SK-N-SH treated with all-trans-retinoic acid at 6 μM for 48 hours (cell line): Measurements from ENCODE around the gene ACLY.

Experiments
- ATAC-seq: fragments of 200-7000 bp; cut with Tn5 transposase; 3 replicates; pipeline ENCODE4 v1.9.1; 2020; ENCODE audit warnings: mild to moderate bottlenecking, moderate library complexity
- ARNTL ChIP-seq: fragments of 450-650 bp; formaldehyde crosslinking; IDR thresholded peaks from 2 replicates; pipeline ENCODE4 v1.5.0; 2020; ENCODE audit warnings: low read depth, mild to moderate bottlenecking, moderate library complexity, borderline replicate concordance
- BACH2 ChIP-seq: fragments of 250-450 bp; sonication (Bioruptor Pico); IDR thresholded peaks from 2 replicates; pipeline ENCODE4 v1.9.0; 2021; ENCODE audit warnings: mild to moderate bottlenecking, borderline replicate concordance
- ESRRG ChIP-seq: fragments of 250-450 bp; sonication (Bioruptor Pico); IDR thresholded peaks from 2 replicates; pipeline ENCODE4 v1.6.1; 2021; ENCODE audit warnings: mild to moderate bottlenecking
- GLIS3 ChIP-seq: fragments of 250-450 bp; sonication (Bioruptor Pico); IDR thresholded peaks from 2 replicates; pipeline ENCODE4 v1.5.0; 2020; ENCODE audit warnings: mild to moderate bottlenecking, moderate library complexity
- ISL1 ChIP-seq: fragments of 250-450 bp; sonication (Bioruptor Pico); IDR thresholded peaks from 2 replicates; pipeline ENCODE4 v2.1.2; 2022; ENCODE audit warnings: mild to moderate bottlenecking, moderate library complexity
- OSR1 ChIP-seq: fragments of 250-450 bp; sonication (Bioruptor Pico); IDR thresholded peaks from 2 replicates; pipeline ENCODE4 v1.8.0; 2022; ENCODE audit warnings: moderate library complexity, mild to moderate bottlenecking, inconsistent platforms
- PPARA ChIP-seq: fragments of 250-450 bp; sonication (Bioruptor Pico); IDR thresholded peaks from 2 replicates; pipeline ENCODE4 v1.5.0; 2020; ENCODE audit warnings: mild to moderate bottlenecking, borderline replicate concordance
- RARB ChIP-seq: fragments of 250-450 bp; sonication (Bioruptor Pico); IDR thresholded peaks from 2 replicates; pipeline ENCODE4 v1.8.0; 2021; ENCODE audit warnings: mild to moderate bottlenecking, moderate library complexity
- SNAI2 ChIP-seq: fragments of 250-450 bp; sonication (Bioruptor Pico); IDR thresholded peaks from 2 replicates; pipeline ENCODE4 v1.5.0; 2020; ENCODE audit warnings: mild to moderate bottlenecking, moderate library complexity
- TCF4 ChIP-seq: fragments of 250-450 bp; sonication (Bioruptor Pico); IDR thresholded peaks from 2 replicates; pipeline ENCODE4 v1.8.0; 2021; ENCODE audit warnings: mild to moderate bottlenecking, moderate library complexity, borderline replicate concordance
- TOX ChIP-seq: fragments of 250-450 bp; sonication (Bioruptor Pico); IDR thresholded peaks from 2 replicates; pipeline ENCODE4 v1.8.0; 2021; ENCODE audit warnings: mild to moderate bottlenecking, moderate library complexity, borderline replicate concordance
- ZC3H10 ChIP-seq: fragments of 250-450 bp; sonication (Bioruptor Pico); IDR thresholded peaks from 2 replicates; pipeline ENCODE4 v1.5.1; 2021; ENCODE audit warnings: mild to moderate bottlenecking, moderate library complexity
- ZFP3 ChIP-seq: fragments of 250-450 bp; sonication (Bioruptor Pico); IDR thresholded peaks from 2 replicates; pipeline ENCODE4 v1.5.0; 2020; ENCODE audit warnings: mild to moderate bottlenecking, moderate library complexity
- ZFP30 ChIP-seq: fragments of 450-650 bp; formaldehyde crosslinking; IDR thresholded peaks from 2 replicates; pipeline ENCODE4 v1.5.0; 2022; ENCODE audit warnings: mild to moderate bottlenecking, moderate library complexity
- ZNF565 ChIP-seq: fragments of 450-650 bp; formaldehyde crosslinking; conservative IDR thresholded peaks from 2 replicates; pipeline ENCODE4 v1.5.0; 2020; ENCODE audit warnings: low read depth, mild to moderate bottlenecking, moderate library complexity
- ZNF70 ChIP-seq: fragments of 450-650 bp; formaldehyde crosslinking; IDR thresholded peaks from 2 replicates; pipeline ENCODE4 v1.5.0; 2020; ENCODE audit warnings: mild to moderate bottlenecking, moderate library complexity
- ZNF8 ChIP-seq: fragments of 450-650 bp; formaldehyde crosslinking; IDR thresholded peaks from 2 replicates; pipeline ENCODE4 v1.5.0; 2020; ENCODE audit warnings: mild to moderate bottlenecking, moderate library complexity
- TF ChIP-seq, protein P1 (sequence below): fragments of 250-450 bp; sonication (Bioruptor Pico); IDR thresholded peaks from 2 replicates; pipeline ENCODE4 v1.5.1; 2021; ENCODE audit warnings: mild to moderate bottlenecking, moderate library complexity
- TF ChIP-seq, protein P2 (sequence below): fragments of 250-450 bp; sonication (Bioruptor Pico); IDR thresholded peaks from 2 replicates; pipeline ENCODE4 v1.5.1; 2020; ENCODE audit warnings: low read depth, mild to moderate bottlenecking, moderate library complexity
- TF ChIP-seq, protein P3 (sequence below): fragments of 250-450 bp; sonication (Bioruptor Pico); IDR thresholded peaks from 2 replicates; pipeline ENCODE4 v1.8.0; 2021; ENCODE audit warnings: low read depth, mild to moderate bottlenecking, moderate library complexity, borderline replicate concordance
- TF ChIP-seq, protein P4 (sequence below): fragments of 250-450 bp; sonication (Bioruptor Pico); IDR thresholded peaks from 2 replicates; pipeline ENCODE4 v1.8.0; 2020; ENCODE audit warnings: mild to moderate bottlenecking, moderate library complexity, borderline replicate concordance
- TF ChIP-seq, protein P5 (sequence below): fragments of 250-450 bp; sonication (Bioruptor Pico); IDR thresholded peaks from 2 replicates; pipeline ENCODE4 v1.5.0; 2020; ENCODE audit warnings: mild to moderate bottlenecking, moderate library complexity

ACLY gene

DNA sequence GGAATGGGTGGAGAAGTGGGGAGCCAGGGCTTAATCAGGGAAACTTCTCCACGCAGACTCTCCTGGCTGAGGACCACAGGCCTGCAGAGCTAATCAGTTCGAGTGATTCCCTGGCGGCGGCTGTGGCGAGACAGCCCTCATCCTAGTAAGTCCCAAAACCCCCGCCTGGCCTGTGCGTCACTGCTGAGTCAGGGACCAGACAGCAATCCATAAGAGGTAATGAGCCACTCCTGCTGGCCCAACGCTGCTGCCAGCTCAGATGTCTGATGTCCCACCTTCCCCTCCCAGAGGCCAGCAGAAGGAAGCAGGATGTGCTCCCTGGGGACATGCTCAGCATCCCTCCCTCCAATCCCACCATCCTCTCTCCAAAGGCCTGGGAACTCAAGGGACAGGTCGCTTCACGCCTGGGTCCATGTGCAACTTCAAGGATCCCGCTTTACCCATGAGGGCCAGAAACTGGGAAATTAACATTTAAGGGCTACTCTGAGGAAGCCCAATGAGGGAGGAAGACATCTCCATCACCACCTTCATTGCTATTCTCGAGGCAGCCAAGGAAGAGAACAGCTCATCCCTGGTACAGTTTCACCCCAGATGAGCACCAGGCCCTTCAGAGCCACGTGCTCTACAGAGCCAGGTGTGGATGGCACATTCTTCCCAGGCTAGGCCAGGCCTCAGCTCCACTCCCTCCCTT lies 7.9 kb downstream of the ACLY start:
- peak; percentile 76 for ATAC-seq
- no peak for TF ChIP-seq SNAI2 (CRISPR knock-in tag)
- no peak for TF ChIP-seq ZC3H10 (CRISPR knock-in tag)
- TF ChIP-seq TOX (CRISPR knock-in tag), result no peak
- TF ChIP-seq GLIS3 (CRISPR knock-in tag), result no peak
- TF ChIP-seq ESRRG (CRISPR knock-in tag), result no peak
- no peak for TF ChIP-seq ZNF70
- TF ChIP-seq, protein P1, sequence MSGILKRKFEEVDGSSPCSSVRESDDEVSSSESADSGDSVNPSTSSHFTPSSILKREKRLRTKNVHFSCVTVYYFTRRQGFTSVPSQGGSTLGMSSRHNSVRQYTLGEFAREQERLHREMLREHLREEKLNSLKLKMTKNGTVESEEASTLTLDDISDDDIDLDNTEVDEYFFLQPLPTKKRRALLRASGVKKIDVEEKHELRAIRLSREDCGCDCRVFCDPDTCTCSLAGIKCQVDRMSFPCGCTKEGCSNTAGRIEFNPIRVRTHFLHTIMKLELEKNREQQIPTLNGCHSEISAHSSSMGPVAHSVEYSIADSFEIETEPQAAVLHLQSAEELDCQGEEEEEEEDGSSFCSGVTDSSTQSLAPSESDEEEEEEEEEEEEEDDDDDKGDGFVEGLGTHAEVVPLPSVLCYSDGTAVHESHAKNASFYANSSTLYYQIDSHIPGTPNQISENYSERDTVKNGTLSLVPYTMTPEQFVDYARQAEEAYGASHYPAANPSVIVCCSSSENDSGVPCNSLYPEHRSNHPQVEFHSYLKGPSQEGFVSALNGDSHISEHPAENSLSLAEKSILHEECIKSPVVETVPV (CRISPR knock-in tag), result no peak
- no peak for TF ChIP-seq RARB (CRISPR knock-in tag)
- TF ChIP-seq PPARA (CRISPR knock-in tag), result no peak
- TF ChIP-seq, protein P2, sequence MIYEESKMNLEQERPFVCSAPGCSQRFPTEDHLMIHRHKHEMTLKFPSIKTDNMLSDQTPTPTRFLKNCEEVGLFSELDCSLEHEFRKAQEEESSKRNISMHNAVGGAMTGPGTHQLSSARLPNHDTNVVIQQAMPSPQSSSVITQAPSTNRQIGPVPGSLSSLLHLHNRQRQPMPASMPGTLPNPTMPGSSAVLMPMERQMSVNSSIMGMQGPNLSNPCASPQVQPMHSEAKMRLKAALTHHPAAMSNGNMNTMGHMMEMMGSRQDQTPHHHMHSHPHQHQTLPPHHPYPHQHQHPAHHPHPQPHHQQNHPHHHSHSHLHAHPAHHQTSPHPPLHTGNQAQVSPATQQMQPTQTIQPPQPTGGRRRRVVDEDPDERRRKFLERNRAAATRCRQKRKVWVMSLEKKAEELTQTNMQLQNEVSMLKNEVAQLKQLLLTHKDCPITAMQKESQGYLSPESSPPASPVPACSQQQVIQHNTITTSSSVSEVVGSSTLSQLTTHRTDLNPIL (CRISPR knock-in tag), result no peak
- no peak for TF ChIP-seq OSR1
- no peak for TF ChIP-seq ZNF8 (CRISPR knock-in tag)
- TF ChIP-seq, protein P3, sequence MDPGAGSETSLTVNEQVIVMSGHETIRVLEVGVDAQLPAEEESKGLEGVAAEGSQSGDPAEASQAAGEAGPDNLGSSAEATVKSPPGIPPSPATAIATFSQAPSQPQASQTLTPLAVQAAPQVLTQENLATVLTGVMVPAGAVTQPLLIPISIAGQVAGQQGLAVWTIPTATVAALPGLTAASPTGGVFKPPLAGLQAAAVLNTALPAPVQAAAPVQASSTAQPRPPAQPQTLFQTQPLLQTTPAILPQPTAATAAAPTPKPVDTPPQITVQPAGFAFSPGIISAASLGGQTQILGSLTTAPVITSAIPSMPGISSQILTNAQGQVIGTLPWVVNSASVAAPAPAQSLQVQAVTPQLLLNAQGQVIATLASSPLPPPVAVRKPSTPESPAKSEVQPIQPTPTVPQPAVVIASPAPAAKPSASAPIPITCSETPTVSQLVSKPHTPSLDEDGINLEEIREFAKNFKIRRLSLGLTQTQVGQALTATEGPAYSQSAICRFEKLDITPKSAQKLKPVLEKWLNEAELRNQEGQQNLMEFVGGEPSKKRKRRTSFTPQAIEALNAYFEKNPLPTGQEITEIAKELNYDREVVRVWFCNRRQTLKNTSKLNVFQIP, result no peak
- no peak for TF ChIP-seq BACH2 (CRISPR knock-in tag)
- no peak for TF ChIP-seq ISL1 (CRISPR knock-in tag)
- no peak for TF ChIP-seq ZNF565 (CRISPR knock-in tag)

DNA sequence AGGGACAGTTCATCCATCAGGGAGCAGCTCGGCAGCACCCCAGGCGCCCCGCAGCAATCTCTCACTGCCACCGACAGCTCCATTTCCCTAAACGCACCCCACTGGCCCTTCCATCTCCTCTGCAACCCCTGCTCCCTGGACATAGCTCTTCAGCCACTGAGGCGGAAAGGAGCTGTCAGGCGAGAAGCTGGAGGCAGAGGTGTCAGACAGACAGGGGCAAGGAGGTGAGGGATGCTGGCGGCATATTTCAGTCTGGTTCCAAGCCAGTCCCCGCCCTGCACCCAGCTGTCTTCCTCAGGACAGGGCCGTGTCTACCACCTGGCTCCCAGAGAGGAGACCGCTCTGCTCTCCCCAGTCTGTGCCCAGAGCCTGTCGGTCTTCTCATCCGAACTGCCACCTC lies 9.7 kb downstream of the ACLY start:
- TF ChIP-seq PPARA (CRISPR knock-in tag) (no peak), BACH2 (CRISPR knock-in tag) (no peak), ARNTL (CRISPR knock-in tag) (no peak), TOX (CRISPR knock-in tag) (no peak), ZNF8 (CRISPR knock-in tag) (no peak), ZFP3 (CRISPR knock-in tag) (no peak), ZC3H10 (CRISPR knock-in tag) (no peak), ZFP30 (CRISPR knock-in tag) (no peak), OSR1 (no peak), ESRRG (CRISPR knock-in tag) (no peak), SNAI2 (CRISPR knock-in tag) (no peak), TCF4 (no peak), RARB (CRISPR knock-in tag) (no peak), ZNF70 (no peak), ZNF565 (CRISPR knock-in tag) (no peak)
- TF ChIP-seq, protein P4, sequence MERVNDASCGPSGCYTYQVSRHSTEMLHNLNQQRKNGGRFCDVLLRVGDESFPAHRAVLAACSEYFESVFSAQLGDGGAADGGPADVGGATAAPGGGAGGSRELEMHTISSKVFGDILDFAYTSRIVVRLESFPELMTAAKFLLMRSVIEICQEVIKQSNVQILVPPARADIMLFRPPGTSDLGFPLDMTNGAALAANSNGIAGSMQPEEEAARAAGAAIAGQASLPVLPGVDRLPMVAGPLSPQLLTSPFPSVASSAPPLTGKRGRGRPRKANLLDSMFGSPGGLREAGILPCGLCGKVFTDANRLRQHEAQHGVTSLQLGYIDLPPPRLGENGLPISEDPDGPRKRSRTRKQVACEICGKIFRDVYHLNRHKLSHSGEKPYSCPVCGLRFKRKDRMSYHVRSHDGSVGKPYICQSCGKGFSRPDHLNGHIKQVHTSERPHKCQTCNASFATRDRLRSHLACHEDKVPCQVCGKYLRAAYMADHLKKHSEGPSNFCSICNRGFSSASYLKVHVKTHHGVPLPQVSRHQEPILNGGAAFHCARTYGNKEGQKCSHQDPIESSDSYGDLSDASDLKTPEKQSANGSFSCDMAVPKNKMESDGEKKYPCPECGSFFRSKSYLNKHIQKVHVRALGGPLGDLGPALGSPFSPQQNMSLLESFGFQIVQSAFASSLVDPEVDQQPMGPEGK (CRISPR knock-in tag), result no peak
- TF ChIP-seq, protein P3, result no peak
- TF ChIP-seq, protein P5, sequence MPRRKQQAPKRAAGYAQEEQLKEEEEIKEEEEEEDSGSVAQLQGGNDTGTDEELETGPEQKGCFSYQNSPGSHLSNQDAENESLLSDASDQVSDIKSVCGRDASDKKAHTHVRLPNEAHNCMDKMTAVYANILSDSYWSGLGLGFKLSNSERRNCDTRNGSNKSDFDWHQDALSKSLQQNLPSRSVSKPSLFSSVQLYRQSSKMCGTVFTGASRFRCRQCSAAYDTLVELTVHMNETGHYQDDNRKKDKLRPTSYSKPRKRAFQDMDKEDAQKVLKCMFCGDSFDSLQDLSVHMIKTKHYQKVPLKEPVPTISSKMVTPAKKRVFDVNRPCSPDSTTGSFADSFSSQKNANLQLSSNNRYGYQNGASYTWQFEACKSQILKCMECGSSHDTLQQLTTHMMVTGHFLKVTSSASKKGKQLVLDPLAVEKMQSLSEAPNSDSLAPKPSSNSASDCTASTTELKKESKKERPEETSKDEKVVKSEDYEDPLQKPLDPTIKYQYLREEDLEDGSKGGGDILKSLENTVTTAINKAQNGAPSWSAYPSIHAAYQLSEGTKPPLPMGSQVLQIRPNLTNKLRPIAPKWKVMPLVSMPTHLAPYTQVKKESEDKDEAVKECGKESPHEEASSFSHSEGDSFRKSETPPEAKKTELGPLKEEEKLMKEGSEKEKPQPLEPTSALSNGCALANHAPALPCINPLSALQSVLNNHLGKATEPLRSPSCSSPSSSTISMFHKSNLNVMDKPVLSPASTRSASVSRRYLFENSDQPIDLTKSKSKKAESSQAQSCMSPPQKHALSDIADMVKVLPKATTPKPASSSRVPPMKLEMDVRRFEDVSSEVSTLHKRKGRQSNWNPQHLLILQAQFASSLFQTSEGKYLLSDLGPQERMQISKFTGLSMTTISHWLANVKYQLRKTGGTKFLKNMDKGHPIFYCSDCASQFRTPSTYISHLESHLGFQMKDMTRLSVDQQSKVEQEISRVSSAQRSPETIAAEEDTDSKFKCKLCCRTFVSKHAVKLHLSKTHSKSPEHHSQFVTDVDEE, result no peak
- TF ChIP-seq, protein P1 (CRISPR knock-in tag), result no peak

More for the DNA sequence above, 9.7 kb downstream of the ACLY start:
- no peak for ATAC-seq
